GM18511 (cell line): ENCODE measurements around the gene PIK3AP1.

Source experiments
- ATAC-seq: cut with Tn5 transposase; IDR thresholded peaks from one replicate; pipeline ENCODE4 v1.9.1; 2021; ENCODE audit warnings: mild to moderate bottlenecking, moderate library complexity; ENCODE audit not compliant: unreplicated experiment

The PIK3AP1 gene

GRCh38 chr10:96737307-96737902, 17.1 kb upstream of the PIK3AP1 start:
- peak; percentile 72 for ATAC-seq

DNA sequence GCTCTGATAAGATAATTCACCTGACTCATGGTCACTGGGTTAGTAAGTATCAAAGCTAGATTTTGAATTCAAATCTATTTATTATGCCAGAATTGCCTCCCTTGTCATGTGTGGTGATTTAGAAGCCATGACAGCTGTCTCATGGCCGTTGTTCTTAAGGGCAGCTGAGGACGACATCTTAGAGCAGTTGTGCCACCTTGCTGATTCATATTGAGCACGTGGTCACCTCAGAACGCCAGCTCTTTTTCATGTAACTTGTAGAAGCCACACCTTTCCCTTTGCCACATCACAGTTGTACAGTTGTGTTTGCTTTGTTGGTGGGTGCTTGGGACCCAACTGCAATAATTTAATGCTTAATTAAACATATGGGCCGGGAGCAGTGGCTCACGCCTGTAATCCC, 4.3 kb upstream of the PIK3AP1 start:
- ATAC-seq = no peak

GRCh38 chr10:96721207-96721572, 876 bp upstream of the PIK3AP1 start:
- ATAC-seq = no peak

DNA sequence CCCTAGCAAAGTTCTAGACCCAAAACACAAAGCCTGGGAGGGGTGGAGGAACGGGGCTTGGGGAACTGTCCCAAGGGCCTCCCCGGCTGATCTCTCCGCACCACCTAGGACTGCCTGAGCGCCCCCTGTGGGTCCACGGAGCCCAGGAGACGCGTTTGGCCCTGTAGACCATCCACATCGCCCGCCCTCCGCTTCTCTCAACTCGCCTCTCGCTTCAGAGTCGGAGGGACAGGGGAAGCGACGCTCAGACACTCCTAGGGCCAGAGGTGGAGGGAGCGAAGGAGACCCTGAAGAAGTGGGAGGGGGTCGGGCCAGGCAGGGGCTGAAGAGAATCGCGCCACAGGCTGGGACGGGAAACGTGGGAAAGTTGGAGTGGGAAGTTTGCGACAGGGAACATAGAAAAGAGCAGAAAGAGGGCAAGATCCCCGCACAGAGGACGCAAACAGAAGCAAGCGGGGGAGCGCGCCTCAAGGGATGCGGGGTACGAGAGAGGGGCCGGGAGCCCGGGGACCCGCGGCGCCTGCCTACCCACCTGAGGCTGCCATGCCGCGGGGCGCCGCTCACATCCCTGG, 378 bp downstream of the PIK3AP1 start:
- ATAC-seq = peak; percentile 71

GRCh38 chr10:96719200-96719599, 1.1 kb downstream of the PIK3AP1 start:
- ATAC-seq = no peak

GRCh38 chr10:96718304-96718990, 1.9 kb downstream of the PIK3AP1 start:
- ATAC-seq = no peak

DNA sequence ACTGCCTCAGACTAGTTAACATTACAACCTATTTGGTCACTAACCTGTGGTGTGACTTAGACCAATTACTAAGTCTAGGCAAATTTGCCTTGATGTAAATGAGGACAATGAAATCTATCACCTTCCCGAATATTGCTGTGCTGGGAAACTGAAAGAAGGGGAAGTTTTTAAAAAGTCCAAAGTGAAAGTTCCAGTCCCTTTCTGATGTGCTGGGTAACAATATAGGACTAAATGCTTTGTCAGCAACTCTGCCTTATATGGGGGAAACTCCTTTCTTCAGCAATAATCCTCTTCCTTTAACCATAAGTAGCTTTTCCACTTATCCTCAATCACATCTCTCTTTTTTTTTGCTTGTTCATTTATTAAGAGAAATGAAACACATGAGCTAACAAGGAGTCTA, 3.9 kb downstream of the PIK3AP1 start:
- no peak for ATAC-seq

DNA sequence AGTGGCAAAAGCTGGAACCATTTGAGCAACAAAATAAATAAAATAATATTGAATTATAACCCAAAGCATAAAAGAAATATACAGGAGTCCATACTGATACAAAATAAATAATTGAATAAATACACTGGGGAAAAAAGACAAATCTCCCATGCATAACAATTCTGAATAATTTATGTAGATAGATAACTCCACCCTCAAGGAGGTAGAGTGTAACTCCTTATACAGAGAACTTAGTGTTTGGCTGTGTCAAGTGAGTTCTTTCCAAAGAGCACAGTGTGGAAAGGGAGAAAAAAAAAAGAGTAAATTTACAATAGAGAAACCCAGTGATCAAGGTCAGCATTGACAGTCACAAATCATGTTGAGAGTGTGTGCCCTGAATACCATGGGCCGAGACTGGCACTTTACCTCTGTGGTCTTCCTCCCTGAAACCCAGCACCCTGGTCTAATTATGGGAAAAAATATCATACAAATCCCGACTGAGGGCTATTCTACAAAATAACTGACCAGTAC, 5.5 kb downstream of the PIK3AP1 start:
- ATAC-seq = no peak

- ATAC-seq = no peak
These were observed 6.2 kb downstream of the PIK3AP1 start for GRCh38 chr10:96714031-96714590.

- ATAC-seq = no peak
These were observed 7.5 kb downstream of the PIK3AP1 start for GRCh38 chr10:96712662-96713271.

- no peak for ATAC-seq
These were observed 9.1 kb downstream of the PIK3AP1 start for GRCh38 chr10:96711048-96711728.

DNA sequence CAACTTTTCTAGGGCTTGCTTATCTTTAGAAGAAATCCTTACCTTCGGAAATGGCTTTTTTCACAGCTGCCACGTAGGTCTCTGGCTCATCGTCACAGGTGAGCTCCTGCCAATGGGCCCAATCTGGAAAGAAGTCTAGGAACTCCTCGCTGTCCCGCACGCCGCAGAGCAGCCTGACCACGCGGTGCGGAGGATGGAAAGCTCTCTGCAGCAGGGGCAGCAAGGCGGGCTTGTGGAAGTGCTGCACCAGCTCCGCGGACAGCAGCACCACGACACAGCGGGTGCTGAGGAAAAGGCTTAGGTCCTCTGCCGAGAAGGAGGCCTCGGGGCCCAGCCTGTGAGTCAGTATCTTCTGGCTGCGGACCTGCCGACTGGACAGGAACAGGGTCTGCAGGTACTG, 10.8 kb downstream of the PIK3AP1 start:
- no peak for ATAC-seq

- ATAC-seq = no peak
These were observed 11.3 kb downstream of the PIK3AP1 start for GRCh38 chr10:96708996-96709395.

- ATAC-seq = no peak
These were observed 11.9 kb downstream of the PIK3AP1 start for GRCh38 chr10:96708456-96708855.

DNA sequence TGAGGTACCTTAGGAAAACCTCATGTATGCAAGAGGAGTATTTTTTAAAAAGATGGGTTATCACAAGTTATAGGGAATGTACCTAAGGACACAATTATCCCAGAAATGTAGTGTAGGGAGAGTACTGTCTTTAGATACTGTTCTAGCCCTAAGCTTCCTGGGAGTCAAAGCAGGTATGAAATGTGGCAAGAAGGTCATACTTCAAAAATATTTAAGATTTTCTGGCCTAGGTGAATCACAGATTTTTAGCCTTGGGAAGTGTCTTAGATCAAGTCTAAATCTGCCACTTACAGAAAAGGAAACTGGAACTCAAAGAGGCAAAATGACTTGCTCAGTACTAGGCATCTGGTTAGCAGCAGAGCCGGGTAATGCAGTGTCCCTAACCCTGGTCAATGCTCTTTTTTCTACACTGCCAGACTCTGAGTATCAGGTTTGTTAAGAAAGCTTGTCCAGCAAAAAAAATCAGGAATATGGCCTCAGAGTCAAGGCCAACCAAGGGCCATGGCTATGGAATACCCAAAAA, 13.9 kb downstream of the PIK3AP1 start:
- ATAC-seq = peak; percentile 41

GRCh38 chr10:96705134-96705533, 15.2 kb downstream of the PIK3AP1 start:
- no peak for ATAC-seq

- ATAC-seq = no peak
These were observed 15.8 kb downstream of the PIK3AP1 start for GRCh38 chr10:96704563-96704962.

DNA sequence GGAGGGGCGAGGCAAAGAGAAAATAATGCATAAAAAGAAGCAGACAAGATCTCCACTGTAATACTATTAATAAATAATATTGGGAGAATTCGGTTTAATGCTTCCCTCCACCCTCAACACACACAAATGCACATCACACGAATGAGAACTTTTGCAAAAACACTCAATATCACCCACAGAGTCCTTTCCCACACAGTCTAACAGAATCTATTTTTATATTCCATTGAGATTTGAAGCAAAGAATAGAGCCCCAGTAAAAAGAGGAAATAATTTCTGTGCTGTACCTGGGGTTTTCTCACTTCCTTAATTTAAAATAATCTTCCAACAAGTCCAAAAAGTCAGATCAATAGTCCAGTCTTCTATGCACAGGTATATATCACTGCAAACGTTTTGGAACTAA, 17.0 kb downstream of the PIK3AP1 start:
- ATAC-seq = no peak

DNA sequence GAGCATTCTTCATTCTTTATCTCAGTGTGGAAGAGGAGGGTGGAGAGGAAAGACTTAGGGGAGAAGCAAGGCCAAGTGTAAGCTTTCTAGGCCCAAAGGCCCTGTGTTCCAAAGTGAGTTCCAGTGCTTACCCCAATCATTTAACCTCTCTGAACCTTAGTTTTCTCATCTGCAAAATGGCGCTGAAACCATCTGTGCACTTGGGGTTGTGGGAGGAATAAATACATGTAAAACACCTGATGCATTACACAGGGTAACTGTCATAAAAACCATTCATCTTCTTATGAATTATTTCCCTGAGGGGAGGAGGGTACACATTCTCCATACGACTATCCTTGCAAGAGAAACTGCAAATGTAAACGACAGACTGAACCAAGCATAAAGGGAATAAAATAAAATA, 19.0 kb downstream of the PIK3AP1 start:
- ATAC-seq = no peak

- ATAC-seq = peak; percentile 76
These were observed 19.8 kb downstream of the PIK3AP1 start for GRCh38 chr10:96700374-96701099.
